H9 (cell line): ENCODE measurements around the gene ANK2. TPM values are rescaled to one million over a fixed set of nuclear protein-coding genes. Genes with fewer than 3 reads are reported as not detected.

Source experiments
- DNase-seq: peaks from one replicate; pipeline ENCODE4 v3.0.0-alpha.2; 2017
- H2AFZ ChIP-seq: one replicate; pipeline ENCODE4 v1.6.1; 2013; ENCODE audit warnings: mild to moderate bottlenecking, low read length, control low read depth, moderate library complexity
- H2AK5ac ChIP-seq: 2 replicates; pipeline ENCODE4 v1.6.1; 2013; ENCODE audit warnings: low read length, control low read depth, mixed read lengths; ENCODE audit not compliant: insufficient read length
- H2BK120ac ChIP-seq: one replicate; pipeline ENCODE4 v1.6.1; 2013; ENCODE audit warnings: low read depth, mild to moderate bottlenecking, low read length, control low read depth, inconsistent platforms; ENCODE audit not compliant: poor library complexity, severe bottlenecking
- H2BK12ac ChIP-seq: 2 replicates; pipeline ENCODE4 v1.6.1; 2013; ENCODE audit warnings: low read length, control low read depth, mixed read lengths, low read depth; ENCODE audit not compliant: insufficient read length
- H2BK15ac ChIP-seq: 2 replicates; pipeline ENCODE4 v1.6.1; 2013; ENCODE audit warnings: low read depth, low read length, control low read depth
- H2BK20ac ChIP-seq: one replicate; pipeline ENCODE4 v1.6.1; 2013; ENCODE audit warnings: low read depth, mild to moderate bottlenecking, low read length, control low read depth, inconsistent platforms; ENCODE audit not compliant: poor library complexity, severe bottlenecking
- H2BK5ac ChIP-seq: 2 replicates; pipeline ENCODE4 v1.6.1; 2013; ENCODE audit warnings: low read length, control low read depth, mixed read lengths; ENCODE audit not compliant: insufficient read length
- H3K14ac ChIP-seq: 2 replicates; pipeline ENCODE4 v1.6.1; 2013; ENCODE audit warnings: low read length, control low read depth; ENCODE audit not compliant: insufficient read depth
- H3K18ac ChIP-seq: 2 replicates; pipeline ENCODE4 v1.6.1; 2013; ENCODE audit warnings: low read depth, mild to moderate bottlenecking, mixed read lengths, low read length, control low read depth; ENCODE audit not compliant: insufficient read length
- H3K23ac ChIP-seq: 2 replicates; pipeline ENCODE4 v1.6.1; 2013; ENCODE audit warnings: low read length, control low read depth, mixed read lengths, low read depth; ENCODE audit not compliant: insufficient read length
- H3K23me2 ChIP-seq: 2 replicates; pipeline ENCODE4 v1.6.1; 2013; ENCODE audit warnings: low read depth, mild to moderate bottlenecking, mixed read lengths, low read length, control low read depth; ENCODE audit not compliant: insufficient read length, poor library complexity, severe bottlenecking
- H3K27ac ChIP-seq: 2 replicates; pipeline ENCODE4 v1.5.1; 2013; ENCODE audit warnings: low read length, control low read depth, mixed read lengths, low read depth; ENCODE audit not compliant: insufficient read length
- H3K27me3 ChIP-seq: 2 replicates; pipeline ENCODE4 v1.6.1; 2013; ENCODE audit warnings: low read length, control low read depth, inconsistent platforms; ENCODE audit not compliant: insufficient read depth
- H3K4ac ChIP-seq: 2 replicates; pipeline ENCODE4 v1.6.1; 2013; ENCODE audit warnings: low read depth, mild to moderate bottlenecking, control low read depth, inconsistent platforms, low read length, moderate library complexity
- H3K4me1 ChIP-seq: 2 replicates; pipeline ENCODE4 v1.6.1; 2013; ENCODE audit warnings: low read length, control low read depth, inconsistent platforms; ENCODE audit not compliant: insufficient read depth
- H3K4me2 ChIP-seq: 2 replicates; pipeline ENCODE4 v1.6.1; 2013; ENCODE audit warnings: low read length, control low read depth, mixed read lengths; ENCODE audit not compliant: insufficient read length, insufficient read depth
- H3K56ac ChIP-seq: 2 replicates; pipeline ENCODE4 v1.6.1; 2013; ENCODE audit warnings: low read depth, mild to moderate bottlenecking, mixed read lengths, low read length, control low read depth; ENCODE audit not compliant: insufficient read length
- H3K79me1 ChIP-seq: 2 replicates; pipeline ENCODE4 v1.6.1; 2013; ENCODE audit warnings: low read depth, mild to moderate bottlenecking, moderate library complexity, low read length, control low read depth, inconsistent platforms; ENCODE audit not compliant: insufficient read depth, poor library complexity, severe bottlenecking
- H3K79me2 ChIP-seq: 2 replicates; pipeline ENCODE4 v1.6.1; 2013; ENCODE audit warnings: low read length, control low read depth, inconsistent platforms; ENCODE audit not compliant: insufficient read depth
- H3K9ac ChIP-seq: 2 replicates; pipeline ENCODE4 v1.6.1; 2013; ENCODE audit warnings: low read length, control low read depth, mixed read lengths; ENCODE audit not compliant: insufficient read length; ENCODE audit errors: extremely low read depth
- H3K9me3 ChIP-seq: one replicate; pipeline ENCODE4 v1.6.1; 2013; ENCODE audit warnings: low read depth, low read length, inconsistent platforms; ENCODE audit not compliant: control insufficient read depth
- H3T11ph ChIP-seq: one replicate; pipeline ENCODE4 v1.6.1; 2013; ENCODE audit warnings: mild to moderate bottlenecking, low read length, control low read depth, inconsistent platforms
- H4K20me1 ChIP-seq: one replicate; pipeline ENCODE4 v1.6.1; 2013; ENCODE audit not compliant: control insufficient read depth, insufficient read length, insufficient read depth
- H4K5ac ChIP-seq: 2 replicates; pipeline ENCODE4 v1.6.1; 2013; ENCODE audit warnings: low read depth, mild to moderate bottlenecking, mixed read lengths, low read length, control low read depth; ENCODE audit not compliant: insufficient read length
- H4K8ac ChIP-seq: replicated peaks from 2 replicates; pipeline ENCODE4 v1.6.1; 2013; ENCODE audit warnings: low read length, control low read depth, mixed read lengths, low read depth; ENCODE audit not compliant: insufficient read length
- H4K91ac ChIP-seq: 2 replicates; pipeline ENCODE4 v1.6.1; 2013; ENCODE audit warnings: low read depth, mild to moderate bottlenecking, moderate library complexity, mixed read lengths, low read length, control low read depth; ENCODE audit not compliant: insufficient read length
- H3K27ac Mint-ChIP-seq, 3 experiments: 2 replicates in 2 of 3; 3 replicates in 1 of 3; pipeline ENCODE4 v1.8.0; 2020 to 2021; ENCODE audit warnings: mixed read lengths in 3 of 3, mild to moderate bottlenecking in 1 of 3, moderate library complexity in 1 of 3
- H3K27me3 Mint-ChIP-seq: 2 replicates; pipeline ENCODE4 v1.8.0; 2021; ENCODE audit warnings: low read depth, mild to moderate bottlenecking, moderate library complexity, mixed read lengths
- H3K36me3 Mint-ChIP-seq, 3 experiments: 2 replicates in 2 of 3; 3 replicates in 1 of 3; pipeline ENCODE4 v1.8.0; 2020 to 2021; ENCODE audit warnings: low read depth in 3 of 3, mixed read lengths in 3 of 3; ENCODE audit not compliant: insufficient read depth in 1 of 3
- H3K4me1 Mint-ChIP-seq, 2 experiments: 2 replicates each; pipeline ENCODE4 v1.8.0; 2020; ENCODE audit warnings: mixed read lengths in 2 of 2
- H3K4me3 Mint-ChIP-seq, 2 experiments: 2 replicates in 1 of 2; 3 replicates in 1 of 2; pipeline ENCODE4 v1.8.0; 2020 to 2021; ENCODE audit warnings: mild to moderate bottlenecking in 2 of 2, mixed read lengths in 2 of 2, moderate library complexity in 1 of 2
- H3K9me3 Mint-ChIP-seq, 2 experiments: 2 replicates in 1 of 2; 3 replicates in 1 of 2; pipeline ENCODE4 v1.8.0; 2020; ENCODE audit warnings: mild to moderate bottlenecking in 2 of 2, mixed read lengths in 2 of 2, moderate library complexity in 1 of 2
- CTCF ChIP-seq: fragments of 200-600 bp; sonication (generic); conservative IDR thresholded peaks from 3 replicates; pipeline ENCODE4 v1.8.0; 2021; ENCODE audit warnings: antibody characterized with exemption, mild to moderate bottlenecking
- WGBS: extraction: QIAGEN DNeasy Blood & Tissue Kit; methylation state at CpG from one replicate; pipeline ENCODE4 v1.1.7; 2013; ENCODE audit warnings: missing lambda C conversion rate, low lambda C conversion rate, mixed read lengths; ENCODE audit not compliant: insufficient read length; ENCODE audit errors: extremely low coverage; 5-methylcytosine and 5-hydroxymethylcytosine counted together
- total RNA-seq: library from RNA; stranded (reverse); gene quantifications from 2 replicates; pipeline ENCODE4 v1.2.1, GENCODE V29; 2021

Gene ANK2
- total RNA-seq, 1 experiment from 2014 or later: 36.8 TPM

- no peak overlapping the region for H2BK5ac ChIP-seq
- no peak overlapping the region for H3K14ac ChIP-seq
- H3K56ac ChIP-seq: no peak overlapping the region
- H3K79me1 ChIP-seq: no peaks in the 10 kb centered on the region
- H3K27ac ChIP-seq: no peak overlapping the region
- no peaks in the 10 kb centered on the region for H3K79me2 ChIP-seq
- no peak for DNase-seq
- no peak overlapping the region for H2BK12ac ChIP-seq
- H3T11ph ChIP-seq: no peak overlapping the region
- H2BK20ac ChIP-seq: no peak overlapping the region
- WGBS: no CpG with 5 or more reads among the region's 13 CpGs
- H3K4ac ChIP-seq: no peak overlapping the region
- H4K8ac ChIP-seq: no peak overlapping the region
- H4K5ac ChIP-seq: no peak overlapping the region
- H2BK120ac ChIP-seq: no peak overlapping the region
- Mint-ChIP-seq H3K27me3 (no peaks in the 10 kb centered on the region), H3K36me3 (peaks cover 23 to 56% (median 45%) of the 10 kb centered on the region in 3 experiments), H3K9me3 (peaks cover 0 to 3% of the 10 kb centered on the region in 2 experiments; a peak in 1 of 5 replicates), H3K27ac (no peak overlapping the region), H3K4me3 (no peak overlapping the region), H3K4me1 (peaks cover 0 to 5% of the 10 kb centered on the region in 2 experiments; a peak in 1 of 4 replicates)
- no peak overlapping the region for H3K9ac ChIP-seq
- H4K20me1 ChIP-seq: no peaks in the 10 kb centered on the region
- no peaks in the 10 kb centered on the region for H3K27me3 ChIP-seq
- H4K91ac ChIP-seq: no peak overlapping the region
- H3K23me2 ChIP-seq: no peaks in the 10 kb centered on the region
- H3K18ac ChIP-seq: no peak overlapping the region
- H3K9me3 ChIP-seq: no peaks in the 10 kb centered on the region
- H3K4me2 ChIP-seq: no peak overlapping the region
- H3K23ac ChIP-seq: no peak overlapping the region
- no peak overlapping the region for H2AFZ ChIP-seq
- no peak overlapping the region for H2BK15ac ChIP-seq
- TF ChIP-seq CTCF: no peak
- no peak overlapping the region for H2AK5ac ChIP-seq
- H3K4me1 ChIP-seq: no peaks in the 10 kb centered on the region
These were observed 306.3 kb downstream of the ANK2 start for GRCh38 chr4:113355550-113356371.
